GM23338 (cell line): ENCODE data around the gene ZNF358. TPM values are rescaled to one million over a fixed set of nuclear protein-coding genes. Genes with fewer than 3 reads are reported as not detected.

ENCODE experiments used
- ATAC-seq: fragments of 200-7000 bp; cut with Tn5 transposase; 3 replicates; pipeline ENCODE4 v1.9.1; 2020
- DNase-seq: peaks from one replicate; pipeline ENCODE4 v3.0.0-alpha.2; 2015; ENCODE audit warnings: low spot score
- H2AFZ ChIP-seq: fragments of 200-600 bp; sonication (generic); 2 replicates; pipeline ENCODE4 v1.8.0; 2016; ENCODE audit warnings: antibody characterized with exemption, mild to moderate bottlenecking, moderate library complexity
- H3F3A ChIP-seq: fragments of 200-600 bp; sonication (generic); replicated peaks from 2 replicates; pipeline ENCODE4 v1.8.0; 2017; ENCODE audit warnings: antibody characterized with exemption, mixed run types, low read depth
- H3K27ac ChIP-seq: fragments of 200-600 bp; sonication (generic); 2 replicates; pipeline ENCODE4 v1.6.1; 2016; ENCODE audit warnings: low read depth
- H3K27me3 ChIP-seq: fragments of 200-600 bp; sonication (generic); 2 replicates; pipeline ENCODE4 v1.8.0; 2016; ENCODE audit warnings: mild to moderate bottlenecking, mixed run types, moderate library complexity; ENCODE audit not compliant: insufficient read depth
- H3K36me3 ChIP-seq: fragments of 200-600 bp; sonication (generic); 2 replicates; pipeline ENCODE4 v1.8.0; 2016; ENCODE audit warnings: mild to moderate bottlenecking; ENCODE audit not compliant: insufficient read depth
- H3K4me1 ChIP-seq: fragments of 200-600 bp; sonication (generic); 2 replicates; pipeline ENCODE4 v1.8.0; 2016; ENCODE audit warnings: mild to moderate bottlenecking, moderate library complexity; ENCODE audit not compliant: insufficient read depth
- H3K4me2 ChIP-seq: fragments of 200-600 bp; sonication (generic); 2 replicates; pipeline ENCODE4 v1.7.1; 2017; ENCODE audit warnings: mixed run types
- H3K4me3 ChIP-seq: fragments of 200-600 bp; sonication (generic); 2 replicates; pipeline ENCODE4 v1.6.1; 2016; ENCODE audit warnings: mixed run types
- H3K79me2 ChIP-seq: fragments of 200-600 bp; sonication (generic); replicated peaks from 2 replicates; pipeline ENCODE4 v1.8.0; 2017; ENCODE audit warnings: mild to moderate bottlenecking; ENCODE audit not compliant: insufficient read depth
- H3K9me2 ChIP-seq: fragments of 200-600 bp; sonication (generic); 2 replicates; pipeline ENCODE4 v1.8.0; 2017; ENCODE audit not compliant: insufficient read depth
- H4K20me1 ChIP-seq: fragments of 200-600 bp; sonication (generic); replicated peaks from 2 replicates; pipeline ENCODE4 v1.8.0; 2017; ENCODE audit warnings: mild to moderate bottlenecking; ENCODE audit not compliant: insufficient read depth
- H3K27ac Mint-ChIP-seq: 2 replicates; pipeline ENCODE4 v1.8.0; 2020; ENCODE audit warnings: inconsistent platforms, mild to moderate bottlenecking, moderate library complexity, mixed read lengths
- H3K27me3 Mint-ChIP-seq: 3 replicates; pipeline ENCODE4 v1.8.0; 2022; ENCODE audit warnings: low read depth, mild to moderate bottlenecking, moderate library complexity, mixed read lengths, inconsistent platforms; ENCODE audit not compliant: insufficient read depth, poor library complexity
- H3K36me3 Mint-ChIP-seq: 3 replicates; pipeline ENCODE4 v1.8.0; 2021; ENCODE audit warnings: low read depth, mild to moderate bottlenecking, inconsistent platforms, moderate library complexity, mixed read lengths
- H3K4me1 Mint-ChIP-seq: 3 replicates; pipeline ENCODE4 v1.8.0; 2020; ENCODE audit warnings: mild to moderate bottlenecking, inconsistent platforms, mixed read lengths
- H3K4me3 Mint-ChIP-seq: 3 replicates; pipeline ENCODE4 v1.8.0; 2021; ENCODE audit warnings: moderate library complexity, mild to moderate bottlenecking, inconsistent platforms, mixed read lengths
- H3K9me3 Mint-ChIP-seq: 3 replicates; pipeline ENCODE4 v1.8.0; 2020; ENCODE audit warnings: moderate library complexity, mild to moderate bottlenecking, inconsistent platforms, mixed read lengths
- CREB1 ChIP-seq: fragments of 250-450 bp; sonication (Bioruptor Pico); IDR thresholded peaks from 2 replicates; pipeline ENCODE4 v1.5.0; 2020; ENCODE audit warnings: low read depth, mild to moderate bottlenecking, moderate library complexity
- CTCF ChIP-seq, 2 experiments: fragments of 200-600 bp in 1 of 2; sonication (generic) in 1 of 2; conservative IDR thresholded peaks; 2 replicates each; pipeline versions ENCODE4 v1.5.1 to v1.6.1; 2016 to 2017; ENCODE audit warnings: antibody characterized with exemption in 2 of 2, low read depth in 2 of 2, mild to moderate bottlenecking in 2 of 2, moderate library complexity in 1 of 2
- ETS1 ChIP-seq: IDR thresholded peaks from 2 replicates; pipeline ENCODE4 v1.6.1; 2016; ENCODE audit warnings: antibody characterized with exemption
- EZH2 ChIP-seq: fragments of 200-600 bp; sonication (generic); IDR thresholded peaks from one replicate; pipeline ENCODE4 v1.8.0; 2017; ENCODE audit warnings: antibody characterized with exemption, mild to moderate bottlenecking, low read depth; ENCODE audit not compliant: unreplicated experiment
- EZH2phosphoT487 ChIP-seq: fragments of 200-600 bp; sonication (generic); IDR thresholded peaks from one replicate; pipeline ENCODE4 v1.8.1; 2018; ENCODE audit warnings: antibody characterized with exemption; ENCODE audit not compliant: unreplicated experiment
- JUNB ChIP-seq: IDR thresholded peaks from one replicate; pipeline ENCODE4 v1.6.1; 2016; ENCODE audit warnings: antibody characterized with exemption; ENCODE audit not compliant: unreplicated experiment
- NANOG ChIP-seq: IDR thresholded peaks from 2 replicates; pipeline ENCODE4 v1.6.1; 2016; ENCODE audit warnings: antibody characterized with exemption, borderline replicate concordance
- POLR2AphosphoS5 ChIP-seq: IDR thresholded peaks from 2 replicates; pipeline ENCODE4 v1.6.1; 2016; ENCODE audit warnings: antibody characterized with exemption, low read depth
- REST ChIP-seq: IDR thresholded peaks from one replicate; pipeline ENCODE4 v1.6.1; 2018; ENCODE audit warnings: antibody characterized with exemption; ENCODE audit not compliant: unreplicated experiment
- STAT1 ChIP-seq: IDR thresholded peaks from one replicate; pipeline ENCODE4 v1.6.1; 2016; ENCODE audit warnings: antibody characterized with exemption; ENCODE audit not compliant: unreplicated experiment
- ZNF114 ChIP-seq: fragments of 250-450 bp; sonication (Bioruptor Pico); IDR thresholded peaks from 2 replicates; pipeline ENCODE4 v1.5.0; 2020; ENCODE audit warnings: mild to moderate bottlenecking, moderate library complexity
- ZNF331 ChIP-seq: fragments of 250-450 bp; sonication (Bioruptor Pico); IDR thresholded peaks from 2 replicates; pipeline ENCODE4 v1.5.0; 2020; ENCODE audit warnings: low read depth, mild to moderate bottlenecking, moderate library complexity
- ZNF462 ChIP-seq: fragments of 250-450 bp; sonication (Bioruptor Pico); IDR thresholded peaks from 2 replicates; pipeline ENCODE4 v1.5.0; 2020; ENCODE audit warnings: mild to moderate bottlenecking, moderate library complexity
- polyA plus RNA-seq: library from polyadenylated mRNA; unstranded; fragments of >200 nt; fragmentation: Nextera tagmentation; extraction: Ambion mirVana; gene quantifications from 2 replicates; pipeline ENCODE4 v1.2.1, GENCODE V29; 2016
- total RNA-seq: library from RNA; depleted of rRNA; stranded (reverse); fragments of >200 nt; shearing (Covaris generic); gene quantifications from 2 replicates; pipeline ENCODE4 v1.2.3, GENCODE V29; 2014

Gene ZNF358
- total and polyA plus RNA-seq, 2 experiments from 2014 or later, result 23.8 to 52.9 TPM

GRCh38 chr19:7470540-7471305, 45.2 kb upstream of the ZNF358 start:
- ATAC-seq, result no peak
- Histone ChIP-seq H3K27ac (no peak overlapping the region), H3K36me3 (no peaks in the 10 kb centered on the region; the same call in 1 of the 2 replicates), H3K9me2 (no peaks in the 10 kb centered on the region), H3K27me3 (no peaks in the 10 kb centered on the region), H3F3A (no peaks in the 10 kb centered on the region), H3K4me2 (no peak overlapping the region), H2AFZ (no peak overlapping the region), H3K4me3 (no peak overlapping the region), H3K79me2 (no peaks in the 10 kb centered on the region), H3K4me1 (no peaks in the 10 kb centered on the region), H4K20me1 (no peaks in the 10 kb centered on the region)
- H3K9me3 Mint-ChIP-seq, result no peaks in the 10 kb centered on the region
- no peak for DNase-seq
- H3K36me3 Mint-ChIP-seq, result peaks cover 3% of the 10 kb centered on the region; the same call in 1 of the 3 replicates
- no peaks in the 10 kb centered on the region for H3K4me1 Mint-ChIP-seq
- TF ChIP-seq JUNB (no peak), CTCF (conservative IDR thresholded peaks at IDR 0.05; ENCODE audit: low read depth in 2 of 2) (no peak), ZNF331 (CRISPR knock-in tag) (no peak), ZNF114 (no peak), EZH2phosphoT487 (no peak), ETS1 (no peak), STAT1 (no peak), EZH2 (no peak), REST (no peak), ZNF462 (no peak), POLR2AphosphoS5 (no peak), CREB1 (CRISPR knock-in tag) (no peak), NANOG (no peak)
- no peak overlapping the region for H3K4me3 Mint-ChIP-seq
- peaks cover 5% of the 10 kb centered on the region for H3K27me3 Mint-ChIP-seq
- H3K27ac Mint-ChIP-seq, result no peak overlapping the region
